Mucosa of gallbladder (tissue), 1 donor: ENCODE data around the gene TMEM92. TPM values are rescaled to one million over a fixed set of nuclear protein-coding genes. Genes with fewer than 3 reads are reported as not detected.
"Not testable (repeated sequence)": the region's sequence is repeated elsewhere in the genome, so short reads cannot be mapped to it uniquely, and the experiment has no call there.

ENCODE experiments used
- DNase-seq: peaks from one replicate; pipeline ENCODE4 v3.0.0-alpha.2; 2020; ENCODE audit warnings: low spot score
- total RNA-seq: library from RNA; stranded (reverse); gene quantifications from one replicate; pipeline ENCODE4 v1.2.1, GENCODE V29; 2021
- donor health status: DM: no; HTN: no; CAD: no.

TMEM92 gene
- total RNA-seq, 1 donor from 2014 or later, result 27.2 TPM

- no peak for DNase-seq
These were observed 27.8 kb downstream of the TMEM92 start for GRCh38 chr17:50301891-50302584.

GRCh38 chr17:50303051-50303450, 28.8 kb downstream of the TMEM92 start:
- DNase-seq, result no peak

- no peak for DNase-seq
These were observed 29.3 kb downstream of the TMEM92 start for GRCh38 chr17:50303596-50303995.

- DNase-seq, result peak; percentile 16
These were observed 30.6 kb downstream of the TMEM92 start for GRCh38 chr17:50304781-50305404.

GRCh38 chr17:50307654-50308053, 33.4 kb downstream of the TMEM92 start:
- DNase-seq, result no peak

GRCh38 chr17:50308666-50309065, 34.4 kb downstream of the TMEM92 start:
- no peak for DNase-seq

- DNase-seq, result no peak
These were observed 36.3 kb downstream of the TMEM92 start for GRCh38 chr17:50310455-50311111.

- no peak for DNase-seq
These were observed 36.8 kb downstream of the TMEM92 start for GRCh38 chr17:50311112-50311460.

GRCh38 chr17:50311483-50311882, 37.2 kb downstream of the TMEM92 start:
- no peak for DNase-seq

- no peak for DNase-seq
These were observed 38.0 kb downstream of the TMEM92 start for GRCh38 chr17:50312308-50312707.

- no peak for DNase-seq
These were observed 40.3 kb downstream of the TMEM92 start for GRCh38 chr17:50314456-50315011.

- no peak for DNase-seq
These were observed 41.8 kb downstream of the TMEM92 start for GRCh38 chr17:50316016-50316587.

GRCh38 chr17:50316660-50317059, 42.4 kb downstream of the TMEM92 start:
- DNase-seq, result not testable (repeated sequence)

GRCh38 chr17:50317121-50317520, 42.9 kb downstream of the TMEM92 start:
- no peak for DNase-seq

- DNase-seq, result no peak
These were observed 44.4 kb downstream of the TMEM92 start for GRCh38 chr17:50318501-50319285.

- no peak for DNase-seq
These were observed 45.2 kb downstream of the TMEM92 start for GRCh38 chr17:50319306-50320004.

- DNase-seq, result no peak
These were observed 48.0 kb downstream of the TMEM92 start for GRCh38 chr17:50322271-50322670.

GRCh38 chr17:50323060-50323459, 48.8 kb downstream of the TMEM92 start:
- no peak for DNase-seq

GRCh38 chr17:50325906-50326305, 51.6 kb downstream of the TMEM92 start:
- no peak for DNase-seq

- no peak for DNase-seq
These were observed 52.6 kb downstream of the TMEM92 start for GRCh38 chr17:50326831-50327364.
